ENCODE data around the gene NRXN3. TPM values are rescaled to one million over a fixed set of nuclear protein-coding genes. Genes with fewer than 3 reads are reported as not detected.

The NRXN3 gene
- total RNA-seq, 1 experiment from 2014 or later: not detected

- TF ChIP-seq REST (IDR thresholded peaks at IDR 0.05; ENCODE audit: insufficient read depth in 1 of 2, low read depth in 2 of 2, low read length in 1 of 2) (no peak), TCF7L2 (IDR thresholded peaks at IDR 0.05; ENCODE audit: low read depth, low read length) (no peak), SIN3A (IDR thresholded peaks at IDR 0.05; ENCODE audit: borderline replicate concordance, insufficient read depth, low read depth, low read length) (no peak), POLR2AphosphoS5 (IDR thresholded peaks at IDR 0.05; ENCODE audit: low read depth, low read length) (no peak), CTCF (IDR thresholded peaks at IDR 0.05) (no peak)
- Histone ChIP-seq H3K27ac (ENCODE audit: low read length) (no peak overlapping the region), H3K36me3 (ENCODE audit: control insufficient read depth, insufficient read depth, low read length) (no peaks in the 10 kb centered on the region), H3K9me3 (ENCODE audit: control insufficient read depth, insufficient read depth, low read depth, low read length) (no peaks in the 10 kb centered on the region), H3K27me3 (ENCODE audit: control insufficient read depth, insufficient read depth, low read length) (no peaks in the 10 kb centered on the region), H3K4me1 (ENCODE audit: control insufficient read depth, insufficient read depth, low read length) (no peaks in the 10 kb centered on the region), H3K4me3 (ENCODE audit: low read depth in 2 of 2, low read length in 2 of 2) (no peak overlapping the region)
- POLR2A ChIA-PET: no interaction called here
- no TSS peak for BruUV-seq (replicated peaks)
- DNase-seq (ENCODE audit: low read depth, low spot score): no peak
- CTCF ChIA-PET: no interaction called here
- ATAC-seq: no peak
- in situ Hi-C loops (cut with HindIII; ENCODE audit: low pct_unique_long_range_greater_than_20kb, low sequenced_read_pairs) (no loop called here), intact Hi-C loops (cut with micrococcal nuclease; ENCODE audit: unreplicated experiment) (no loop called here)
Measured at GRCh38 chr14:79084861-79085260, 914.7 kb downstream of the NRXN3 start.

- CTCF ChIA-PET: no interaction called here
- Histone ChIP-seq H3K4me1 (ENCODE audit: control insufficient read depth, insufficient read depth, low read length) (no peaks in the 10 kb centered on the region), H3K36me3 (ENCODE audit: control insufficient read depth, insufficient read depth, low read length) (no peaks in the 10 kb centered on the region), H3K9me3 (ENCODE audit: control insufficient read depth, insufficient read depth, low read depth, low read length) (no peaks in the 10 kb centered on the region), H3K4me3 (ENCODE audit: low read depth in 2 of 2, low read length in 2 of 2) (no peak overlapping the region), H3K27ac (ENCODE audit: low read length) (no peak overlapping the region), H3K27me3 (ENCODE audit: control insufficient read depth, insufficient read depth, low read length) (no peaks in the 10 kb centered on the region)
- TF ChIP-seq SIN3A (IDR thresholded peaks at IDR 0.05; ENCODE audit: borderline replicate concordance, insufficient read depth, low read depth, low read length) (no peak), TCF7L2 (IDR thresholded peaks at IDR 0.05; ENCODE audit: low read depth, low read length) (no peak), POLR2AphosphoS5 (IDR thresholded peaks at IDR 0.05; ENCODE audit: low read depth, low read length) (no peak), REST (IDR thresholded peaks at IDR 0.05; ENCODE audit: insufficient read depth in 1 of 2, low read depth in 2 of 2, low read length in 1 of 2) (no peak), CTCF (IDR thresholded peaks at IDR 0.05) (no peak)
- ATAC-seq: no peak
- POLR2A ChIA-PET: no interaction called here
- no TSS peak for BruUV-seq (replicated peaks)
- in situ Hi-C loops (cut with HindIII; ENCODE audit: low pct_unique_long_range_greater_than_20kb, low sequenced_read_pairs) (no loop called here), intact Hi-C loops (cut with micrococcal nuclease; ENCODE audit: unreplicated experiment) (no loop called here)
- no peak for DNase-seq (ENCODE audit: low read depth, low spot score)
Measured at GRCh38 chr14:79089576-79089975, 919.4 kb downstream of the NRXN3 start.

Measured in Panc1 (cell line).